ENCODE data around the gene MAST3. TPM values are rescaled to one million over a fixed set of nuclear protein-coding genes. Genes with fewer than 3 reads are reported as not detected.

Gene MAST3
- total and polyA plus RNA-seq, 2 of the 8 experiments (the other 6 are each of a cell fraction or from before 2014, with no cell fraction given): 3.4 to 9.0 TPM

GRCh38 chr19:18118420-18119012 lies 20.9 kb downstream of the MAST3 start:
- peak overlapping the region; percentile 70 to 85 (median 76) for H3K4me3 ChIP-seq (ENCODE audit: extremely low read depth in 1 of 4, insufficient read depth in 2 of 4, low read depth in 3 of 4, low read length in 4 of 4)
- no peak for DNase-seq (ENCODE audit: low read depth in 1 of 2, low spot score in 2 of 2)
- H3K18ac ChIP-seq (ENCODE audit: extremely low read depth, low read length): peak overlapping the region; percentile 78
- no peak overlapping the region for H2BK12ac ChIP-seq (ENCODE audit: low read depth, low read length)
- H3K79me2 ChIP-seq (ENCODE audit: control insufficient read depth in 1 of 2, insufficient read depth in 2 of 2, low read length in 2 of 2): peaks cover 0 to 5% of the 10 kb centered on the region in 2 experiments; a peak in 1 of 4 replicates
- H3K56ac ChIP-seq (replicated peaks; ENCODE audit: insufficient read length, low read depth, low read length): no peak overlapping the region
- peaks cover 7% of the 10 kb centered on the region for H3K23me2 ChIP-seq (ENCODE audit: low read depth, low read length)
- no peak overlapping the region for H3K23ac ChIP-seq (ENCODE audit: insufficient read length)
- POLR2A ChIA-PET (ENCODE audit: partially characterized antibody): interaction anchor here (0.8 to 2.1 kb wide), 10 partner anchors 10 to 259 kb away, joined by 3 to 19 read pairs (median 3); partner anchors contain the start of genes JUND and RPL18A
- H4K5ac ChIP-seq (ENCODE audit: insufficient read length, low read depth, low read length): no peak overlapping the region
- peak overlapping the region; percentile 56 to 82 (median 70); a peak in 6 of 7 replicates for H3K9ac ChIP-seq (replicated peaks in 1 of 4; ENCODE audit: extremely low read depth in 1 of 4, low read depth in 3 of 4, low read length in 3 of 4)
- peak overlapping the region; percentile 73; the same call in 1 of the 2 replicates for H4K8ac ChIP-seq (ENCODE audit: extremely low read depth, insufficient read depth, low read length)
- peaks cover 0 to 3% (median 1%) of the 10 kb centered on the region in 4 experiments; a peak in 1 of 7 replicates for H3K27me3 ChIP-seq (replicated peaks in 1 of 4; ENCODE audit: control insufficient read depth in 3 of 4, extremely low read depth in 1 of 4, insufficient read depth in 3 of 4, low read length in 3 of 4)
- peaks cover 0 to 4% (median 3%) of the 10 kb centered on the region in 4 experiments; a peak in 3 of 8 replicates for H3K36me3 ChIP-seq (ENCODE audit: control insufficient read depth in 2 of 4, insufficient read depth in 4 of 4, low read length in 3 of 4)
- peaks cover 7% of the 10 kb centered on the region; the same call in 1 of the 2 replicates for H3K79me1 ChIP-seq (ENCODE audit: low read depth, low read length)
- H4K20me1 ChIP-seq (replicated peaks in 1 of 2; ENCODE audit: control insufficient read depth in 1 of 2, insufficient read depth in 2 of 2, low read length in 2 of 2): peaks cover 0 to 9% of the 10 kb centered on the region in 2 experiments
- TF ChIP-seq NANOG (IDR thresholded peaks at IDR 0.05; ENCODE audit: insufficient read depth, low read depth, low read length, poor library complexity, severe bottlenecking) (no peak), EGR1 (IDR thresholded peaks at IDR 0.05; ENCODE audit: borderline replicate concordance, low read depth, low read length) (no peak), KDM1A (IDR thresholded peaks at IDR 0.05; ENCODE audit: borderline replicate concordance, low read length) (peak; percentile 79; the same call in 1 of the 2 replicates)
- H2BK5ac ChIP-seq (ENCODE audit: low read depth, low read length): no peak overlapping the region
- H3K27ac ChIP-seq (ENCODE audit: low read depth, low read length): peak overlapping the region; percentile 36; the same call in 1 of the 2 replicates
- FAIRE-seq: no peak
- no peak overlapping the region for H3K14ac ChIP-seq (ENCODE audit: insufficient read length)
- H3K4ac ChIP-seq (replicated peaks; ENCODE audit: insufficient read length, low read depth, low read length): no peak overlapping the region
- 46% methylated on average over 14 of the region's 14 CpGs; no CpG with 5 or more reads in 1 of the 2 experiments for whole genome bisulfite sequencing, 2 experiments (ENCODE audit: extremely low coverage in 1 of 2, insufficient coverage in 1 of 2, insufficient read length in 1 of 2, insufficient replicate concordance in 2 of 2, low coverage in 1 of 2, low lambda C conversion rate in 2 of 2, missing lambda C conversion rate in 1 of 2)
- H3K4me1 ChIP-seq (replicated peaks in 1 of 4; ENCODE audit: control insufficient read depth in 3 of 4, insufficient read depth in 4 of 4, low read length in 3 of 4): peaks cover 3 to 21% (median 8%) of the 10 kb centered on the region in 4 experiments
- CTCF ChIA-PET (ENCODE audit: partially characterized antibody): interaction anchor here (0.9 to 2.5 kb wide), 7 partner anchors 13 to 204 kb away, joined by 3 to 9 read pairs (median 4); partner anchors contain the start of gene ARRDC2
- peak overlapping the region; percentile 17 for H4K91ac ChIP-seq (replicated peaks; ENCODE audit: insufficient read length, low read length)
- no peak overlapping the region for H2BK120ac ChIP-seq (replicated peaks; ENCODE audit: low read depth, low read length)
- no peak overlapping the region for H2BK15ac ChIP-seq (ENCODE audit: low read length)
- H2AK5ac ChIP-seq (ENCODE audit: low read depth, low read length): no peak overlapping the region
- H3K9me3 ChIP-seq (ENCODE audit: insufficient read depth in 2 of 2, low read depth in 1 of 2, low read length in 1 of 2): no peaks in the 10 kb centered on the region
- no peak overlapping the region for H2BK20ac ChIP-seq (ENCODE audit: low read length)
- H3K4me2 ChIP-seq (ENCODE audit: insufficient read depth in 1 of 2, low read depth in 2 of 2, low read length in 2 of 2): peak overlapping the region; percentile 86 to 94
- peak overlapping the region; percentile 63; the same call in 1 of the 2 replicates for H2AFZ ChIP-seq (ENCODE audit: low read length)

All from H1 (cell line).